WERI-Rb-1 (cell line): ENCODE measurements around the gene DNAJC1.

Experiments
- DNase-seq: peaks from one replicate; pipeline ENCODE4 v3.0.0-alpha.2; 2020
- H3K27ac ChIP-seq: fragments of 250-450 bp; sonication (Bioruptor Pico); 2 replicates; pipeline ENCODE4 v1.5.1; 2020; ENCODE audit warnings: mild to moderate bottlenecking, moderate library complexity
- H3K27me3 ChIP-seq: fragments of 250-450 bp; sonication (Bioruptor Pico); 2 replicates; pipeline ENCODE4 v1.5.1; 2021; ENCODE audit warnings: mild to moderate bottlenecking, low read depth, moderate library complexity; ENCODE audit not compliant: insufficient read depth, severe bottlenecking
- H3K36me3 ChIP-seq: fragments of 250-450 bp; sonication (Bioruptor Pico); 2 replicates; pipeline ENCODE4 v1.5.1; 2020; ENCODE audit warnings: mild to moderate bottlenecking, moderate library complexity
- H3K4me3 ChIP-seq: 2 replicates; pipeline ENCODE4 v1.5.1; 2011; ENCODE audit warnings: low read depth, mild to moderate bottlenecking, control low read depth, low read length
- H3K9me3 ChIP-seq: fragments of 250-450 bp; sonication (Bioruptor Pico); 2 replicates; pipeline ENCODE4 v1.5.1; 2021; ENCODE audit warnings: mild to moderate bottlenecking, moderate library complexity; ENCODE audit not compliant: severe bottlenecking
- TF ChIP-seq, protein P1 (sequence below): IDR thresholded peaks from 2 replicates; pipeline ENCODE4 v1.5.1; 2011; ENCODE audit warnings: low read depth, mild to moderate bottlenecking, control low read depth, inconsistent platforms, low read length

The DNAJC1 gene

GRCh38 chr10:22010973-22011408, 7.5 kb upstream of the DNAJC1 start:
- Histone ChIP-seq H3K27ac (no peak overlapping the region), H3K9me3 (no peaks in the 10 kb centered on the region), H3K4me3 (no peak overlapping the region), H3K27me3 (no peaks in the 10 kb centered on the region), H3K36me3 (no peaks in the 10 kb centered on the region)
- no peak for DNase-seq
- TF ChIP-seq, protein P1, sequence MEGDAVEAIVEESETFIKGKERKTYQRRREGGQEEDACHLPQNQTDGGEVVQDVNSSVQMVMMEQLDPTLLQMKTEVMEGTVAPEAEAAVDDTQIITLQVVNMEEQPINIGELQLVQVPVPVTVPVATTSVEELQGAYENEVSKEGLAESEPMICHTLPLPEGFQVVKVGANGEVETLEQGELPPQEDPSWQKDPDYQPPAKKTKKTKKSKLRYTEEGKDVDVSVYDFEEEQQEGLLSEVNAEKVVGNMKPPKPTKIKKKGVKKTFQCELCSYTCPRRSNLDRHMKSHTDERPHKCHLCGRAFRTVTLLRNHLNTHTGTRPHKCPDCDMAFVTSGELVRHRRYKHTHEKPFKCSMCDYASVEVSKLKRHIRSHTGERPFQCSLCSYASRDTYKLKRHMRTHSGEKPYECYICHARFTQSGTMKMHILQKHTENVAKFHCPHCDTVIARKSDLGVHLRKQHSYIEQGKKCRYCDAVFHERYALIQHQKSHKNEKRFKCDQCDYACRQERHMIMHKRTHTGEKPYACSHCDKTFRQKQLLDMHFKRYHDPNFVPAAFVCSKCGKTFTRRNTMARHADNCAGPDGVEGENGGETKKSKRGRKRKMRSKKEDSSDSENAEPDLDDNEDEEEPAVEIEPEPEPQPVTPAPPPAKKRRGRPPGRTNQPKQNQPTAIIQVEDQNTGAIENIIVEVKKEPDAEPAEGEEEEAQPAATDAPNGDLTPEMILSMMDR: no peak

DNA sequence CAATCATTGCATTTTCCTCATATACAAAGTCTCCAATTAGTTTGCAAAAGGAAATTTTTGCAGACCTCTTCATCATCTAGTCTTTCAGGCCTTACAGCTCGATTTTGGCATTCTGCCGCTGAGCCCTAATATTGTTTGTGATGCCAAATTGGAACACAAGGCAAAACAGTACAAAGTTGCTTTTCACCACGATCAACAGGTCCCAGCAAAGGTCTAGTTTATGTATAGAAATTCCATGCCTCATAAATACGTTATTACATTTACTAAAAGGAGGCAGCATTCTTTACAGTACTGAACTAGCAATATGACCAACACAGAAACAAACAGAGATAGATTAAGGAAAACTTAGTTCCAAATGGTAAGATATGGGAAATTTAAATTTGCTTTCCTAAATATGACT, 7.0 kb upstream of the DNAJC1 start:
- Histone ChIP-seq H3K4me3 (no peak overlapping the region), H3K9me3 (no peaks in the 10 kb centered on the region), H3K27me3 (no peaks in the 10 kb centered on the region), H3K36me3 (no peaks in the 10 kb centered on the region), H3K27ac (no peak overlapping the region)
- no peak for DNase-seq
- TF ChIP-seq, protein P1: no peak

DNA sequence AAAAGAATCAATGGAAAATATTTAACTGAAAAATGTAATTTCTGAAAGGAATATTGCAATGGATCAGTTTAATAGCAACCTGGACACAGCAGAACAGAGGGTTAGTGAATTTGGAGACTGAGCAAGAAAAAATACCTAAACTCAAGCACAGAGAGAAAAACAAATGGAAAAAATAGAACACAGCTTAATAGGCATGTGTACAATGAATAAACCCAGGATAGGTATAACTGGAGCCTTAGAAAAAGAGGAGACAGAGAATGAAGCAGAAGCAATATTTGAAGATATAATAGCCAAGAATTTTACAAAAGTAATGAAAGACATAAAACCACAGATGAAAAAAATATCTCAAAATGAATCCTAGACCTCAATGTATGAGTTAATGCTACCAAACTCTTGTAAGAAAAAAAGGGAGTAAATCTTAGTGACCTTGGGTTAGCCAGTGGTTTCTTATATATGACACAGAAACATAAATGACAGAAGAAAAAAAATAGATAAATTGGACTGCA, 2.9 kb upstream of the DNAJC1 start:
- TF ChIP-seq, protein P1: no peak
- no peak overlapping the region for H3K27ac ChIP-seq
- DNase-seq: no peak
- no peaks in the 10 kb centered on the region for H3K27me3 ChIP-seq
- no peak overlapping the region for H3K4me3 ChIP-seq
- H3K36me3 ChIP-seq: no peaks in the 10 kb centered on the region
- no peaks in the 10 kb centered on the region for H3K9me3 ChIP-seq

- TF ChIP-seq, protein P1: no peak
- H3K27ac ChIP-seq: no peak overlapping the region
- no peaks in the 10 kb centered on the region for H3K9me3 ChIP-seq
- H3K36me3 ChIP-seq: no peaks in the 10 kb centered on the region
- no peak overlapping the region for H3K4me3 ChIP-seq
- DNase-seq: no peak
- no peaks in the 10 kb centered on the region for H3K27me3 ChIP-seq
These were observed 2.2 kb upstream of the DNAJC1 start for GRCh38 chr10:22005763-22006162.

- H3K4me3 ChIP-seq: peak overlapping the region; percentile 84
- H3K27ac ChIP-seq: peak overlapping the region; percentile 80
- no peak for DNase-seq
- no peaks in the 10 kb centered on the region for H3K36me3 ChIP-seq
- H3K27me3 ChIP-seq: no peaks in the 10 kb centered on the region
- H3K9me3 ChIP-seq: no peaks in the 10 kb centered on the region
- TF ChIP-seq, protein P1: no peak
These were observed 393 bp upstream of the DNAJC1 start for GRCh38 chr10:22003964-22004281.

DNA sequence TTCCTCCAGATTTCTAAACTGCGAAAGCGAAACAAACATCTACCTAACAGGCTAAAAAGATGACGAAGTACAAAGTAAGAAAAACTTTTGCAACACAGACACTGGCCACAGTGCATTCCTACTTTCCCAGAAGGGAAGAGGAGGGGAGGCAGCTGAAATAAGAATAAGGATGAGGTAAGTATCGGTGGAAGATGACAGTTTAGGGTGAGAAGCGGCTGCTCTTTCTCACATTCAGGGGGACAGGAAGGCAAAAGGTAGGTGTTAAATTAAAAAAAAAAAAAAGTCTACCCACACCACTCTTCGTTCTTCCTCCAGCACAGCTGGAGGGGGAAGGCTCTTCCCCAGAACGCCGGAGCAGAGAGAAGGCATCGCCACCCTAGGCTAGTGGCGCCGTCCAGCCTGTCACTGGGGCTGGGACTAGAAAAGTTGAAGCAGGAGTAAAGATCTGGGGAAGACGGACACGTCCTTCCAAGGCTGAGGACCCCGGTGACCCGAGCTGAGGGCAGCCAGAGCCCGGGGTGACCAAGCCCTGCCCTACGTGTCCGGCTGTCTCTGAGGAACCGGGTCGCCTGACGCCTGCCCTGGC, 846 bp downstream of the DNAJC1 start:
- TF ChIP-seq, protein P1: no peak
- H3K9me3 ChIP-seq: no peaks in the 10 kb centered on the region
- peak overlapping the region; percentile 84 for H3K4me3 ChIP-seq
- H3K27ac ChIP-seq: peak overlapping the region; percentile 80
- DNase-seq: no peak
- H3K27me3 ChIP-seq: no peaks in the 10 kb centered on the region
- H3K36me3 ChIP-seq: no peaks in the 10 kb centered on the region
